Ammon's horn (tissue), 1 donor: ENCODE measurements around the gene ERCC6.

Experiments
- DNase-seq: peaks from one replicate; pipeline ENCODE4 v3.0.0-alpha.2; 2016; ENCODE audit warnings: low spot score

ERCC6 gene

DNA sequence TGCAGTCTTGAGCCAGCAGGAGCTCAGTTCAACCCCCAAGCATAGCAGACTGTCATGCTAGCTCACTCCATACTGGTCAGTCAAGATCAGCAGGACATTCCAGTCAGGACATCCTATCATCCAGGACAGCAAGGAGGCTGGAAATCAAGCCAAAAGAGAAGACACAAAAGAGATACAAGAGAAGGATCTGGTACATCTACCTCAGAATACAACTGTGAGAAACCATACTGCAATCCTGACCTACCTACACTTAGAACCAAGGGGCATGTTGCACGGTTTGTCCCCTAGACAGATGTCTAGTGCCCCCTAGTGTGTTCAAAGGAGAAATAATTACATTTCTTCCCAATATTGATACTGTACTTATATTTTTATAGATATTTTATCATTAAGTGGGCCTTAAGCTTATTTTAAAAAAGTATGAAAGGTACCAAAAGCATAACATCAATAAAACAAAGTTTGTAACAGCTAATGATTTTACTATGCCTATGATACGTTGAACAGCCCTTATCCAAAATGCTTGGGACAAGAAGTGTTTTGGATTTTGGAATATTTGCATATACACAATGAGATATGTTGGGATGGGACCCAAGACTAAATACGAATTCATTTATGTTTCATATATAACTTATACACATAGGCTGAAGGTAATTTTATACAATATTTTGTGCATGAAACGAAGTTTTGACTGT, 26.7 kb downstream of the ERCC6 start:
- DNase-seq: no peak

DNA sequence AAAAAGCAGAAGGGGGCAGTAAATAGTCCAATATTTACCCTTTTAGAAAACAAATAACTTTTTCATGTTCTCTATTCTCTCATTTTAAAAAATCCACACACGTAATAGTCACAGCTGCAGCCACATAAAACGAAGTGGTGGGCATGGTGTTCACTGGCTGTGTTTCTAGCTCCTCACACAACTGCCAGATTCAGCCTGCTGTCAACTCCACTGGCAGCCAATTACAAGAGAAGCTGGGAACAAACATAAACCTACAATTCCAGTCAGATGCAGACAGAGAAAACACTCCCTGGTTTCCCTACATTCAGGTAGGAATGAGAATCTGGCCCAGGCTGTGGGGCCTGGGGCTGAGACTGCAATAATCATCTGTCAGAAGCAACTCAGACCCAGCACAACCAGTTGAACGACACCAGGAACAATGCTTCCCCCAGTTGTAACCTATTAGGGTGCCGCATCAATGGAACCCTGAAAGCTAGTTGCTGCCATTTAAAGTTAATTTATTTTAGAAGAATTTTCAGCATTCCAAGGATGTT, 29.1 kb downstream of the ERCC6 start:
- DNase-seq: peak; percentile 68

DNA sequence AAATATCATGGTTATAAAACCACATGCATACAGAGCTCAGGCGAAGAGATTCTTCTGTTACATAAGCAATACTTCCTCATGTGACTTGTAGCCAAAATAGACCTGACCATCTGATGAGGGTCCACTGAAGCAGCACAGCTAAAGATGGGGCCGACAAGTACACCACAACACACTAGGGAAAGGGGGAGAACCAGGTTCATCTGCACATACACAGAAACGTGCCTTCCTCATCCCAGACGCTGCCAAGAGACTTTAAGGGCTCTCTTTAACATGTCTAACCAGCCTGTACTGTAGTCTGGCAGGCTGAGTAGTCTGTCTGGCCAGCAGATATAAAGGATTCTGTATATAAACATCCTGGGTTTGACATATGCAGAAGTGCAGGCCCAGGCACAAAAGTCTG, 30.3 kb downstream of the ERCC6 start:
- DNase-seq: no peak

DNA sequence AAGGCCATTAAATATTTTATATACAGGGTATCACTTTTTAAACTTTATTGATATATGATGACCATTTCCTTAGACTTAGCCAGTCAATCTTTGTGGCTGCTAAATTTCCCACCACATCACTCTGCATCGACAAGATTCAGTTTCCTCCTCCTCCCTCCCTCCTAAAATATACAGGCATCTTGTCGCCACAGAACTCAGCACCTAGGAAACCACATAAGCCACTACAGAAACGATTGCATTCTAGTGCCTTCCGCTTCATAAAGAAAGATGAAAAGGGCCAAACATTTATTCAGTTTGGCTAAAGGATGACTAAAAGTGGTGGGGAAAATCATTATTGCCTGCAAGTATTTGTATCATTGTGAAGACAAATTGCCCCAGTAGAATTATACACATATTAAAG, 30.7 kb downstream of the ERCC6 start:
- no peak for DNase-seq

DNA sequence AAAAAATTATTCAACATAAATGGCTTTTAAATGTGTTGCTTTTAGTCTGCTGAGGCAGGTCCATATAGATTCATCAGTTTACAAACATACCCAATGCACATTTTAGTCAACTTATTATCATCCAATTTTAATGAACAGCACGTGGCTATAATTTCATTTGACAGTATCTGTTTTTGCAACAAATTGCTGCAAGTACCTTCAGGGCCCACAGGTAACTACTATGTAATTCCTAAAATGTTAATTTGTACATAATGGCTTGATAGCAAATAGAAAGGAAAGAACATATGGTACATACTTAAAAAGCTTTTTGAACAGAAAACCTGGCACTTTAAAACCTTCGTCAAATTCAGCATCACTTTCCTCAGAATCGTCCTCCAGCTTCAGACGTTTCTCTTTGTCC, 33.3 kb downstream of the ERCC6 start:
- DNase-seq: no peak

DNA sequence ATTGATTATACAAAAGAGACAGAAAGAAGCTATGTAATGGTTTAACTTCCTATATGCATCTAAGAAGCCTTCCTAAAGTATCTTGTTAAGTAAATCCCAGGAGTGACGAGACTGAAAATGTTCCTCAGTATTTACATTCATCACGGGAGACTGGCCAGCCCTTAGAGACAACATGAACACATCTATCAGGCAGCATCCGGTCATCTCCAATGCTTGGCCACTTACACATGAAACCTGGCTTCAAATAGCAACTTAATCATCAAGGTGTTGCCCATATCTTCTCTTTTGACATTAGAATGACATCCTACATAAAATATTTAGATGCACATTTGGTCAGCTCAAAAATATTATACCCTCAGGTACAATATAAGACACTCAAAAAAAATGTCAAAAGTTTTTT, 33.8 kb downstream of the ERCC6 start:
- DNase-seq: no peak

DNA sequence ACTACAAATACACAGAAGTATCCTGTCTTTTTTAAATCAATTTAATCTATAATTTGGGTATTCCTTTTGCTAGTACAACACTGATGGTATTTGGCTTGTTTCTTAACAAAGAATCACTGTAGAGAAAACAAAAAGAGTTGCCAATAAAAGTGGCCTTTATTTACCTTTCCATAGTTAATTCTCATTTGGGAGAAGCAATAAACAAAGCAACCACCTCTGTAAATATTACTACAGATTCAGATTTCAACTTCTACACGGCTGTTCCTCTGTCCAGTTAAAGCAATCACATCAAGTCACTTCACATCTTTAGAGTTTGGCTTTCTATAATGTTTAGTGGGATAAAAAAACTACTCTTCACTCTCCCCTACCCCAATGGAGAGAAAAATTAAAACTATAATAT, 34.4 kb downstream of the ERCC6 start:
- no peak for DNase-seq

DNA sequence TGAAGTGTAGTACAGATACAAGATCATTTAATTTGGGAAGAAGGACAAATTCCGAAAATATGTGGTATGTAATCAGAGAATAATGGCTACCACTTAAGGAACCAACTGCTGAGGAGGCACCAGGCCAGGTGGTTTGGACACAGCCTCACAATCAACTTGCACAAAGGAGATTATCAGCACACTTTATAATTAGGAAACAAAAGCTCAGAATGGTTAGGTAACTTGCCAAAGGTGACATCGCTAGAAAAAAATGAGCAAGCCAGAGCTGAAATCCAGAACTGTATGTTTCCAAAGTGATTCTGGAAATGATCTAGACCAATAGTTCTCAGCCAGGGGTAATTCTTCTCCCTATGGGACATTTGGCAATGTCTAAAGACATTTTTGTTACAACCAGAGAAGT, 36.6 kb downstream of the ERCC6 start:
- DNase-seq: no peak

DNA sequence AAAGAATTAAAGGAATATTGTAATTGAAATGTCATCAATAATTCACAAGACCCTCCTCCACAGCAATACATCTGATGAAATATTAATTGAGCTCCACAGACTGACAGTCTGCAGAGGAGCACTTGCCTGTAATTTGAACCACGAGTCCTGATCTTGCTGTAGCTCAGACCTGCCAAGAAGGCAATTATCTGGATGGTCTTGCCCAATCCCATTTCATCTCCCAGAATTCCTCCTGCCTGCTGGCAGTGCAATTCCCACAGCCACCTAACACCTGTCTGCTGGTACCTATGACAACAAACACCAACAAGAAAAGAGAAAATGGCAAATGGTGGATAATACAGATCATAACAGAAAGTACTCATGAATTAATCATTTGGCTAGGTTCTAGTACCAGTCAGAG, 38.5 kb downstream of the ERCC6 start:
- DNase-seq: no peak

DNA sequence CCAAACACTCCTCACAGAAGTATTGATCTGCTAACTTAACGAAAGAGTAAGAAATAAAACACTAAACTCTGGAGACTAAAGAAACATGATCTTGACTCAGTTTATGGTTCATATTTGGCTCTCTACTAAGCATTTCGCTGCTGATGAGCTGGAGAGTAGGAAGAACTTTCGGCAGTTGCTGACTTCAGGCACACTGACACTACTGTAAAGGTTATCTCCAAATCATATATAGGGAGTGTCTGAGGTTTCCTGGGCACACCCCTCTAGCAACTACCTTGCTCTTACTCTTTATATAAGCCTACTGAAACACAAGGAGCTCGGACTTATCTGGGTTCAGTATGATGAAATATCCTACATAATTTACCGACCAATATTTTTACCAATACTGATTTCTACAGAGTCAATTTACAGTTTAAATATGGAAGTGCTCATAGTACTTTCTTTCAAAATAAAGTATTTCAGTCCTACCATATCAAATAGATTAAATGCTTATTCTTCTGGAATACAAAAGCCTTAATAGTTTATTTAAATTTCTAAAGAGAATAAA, 39.5 kb downstream of the ERCC6 start:
- DNase-seq: no peak

DNA sequence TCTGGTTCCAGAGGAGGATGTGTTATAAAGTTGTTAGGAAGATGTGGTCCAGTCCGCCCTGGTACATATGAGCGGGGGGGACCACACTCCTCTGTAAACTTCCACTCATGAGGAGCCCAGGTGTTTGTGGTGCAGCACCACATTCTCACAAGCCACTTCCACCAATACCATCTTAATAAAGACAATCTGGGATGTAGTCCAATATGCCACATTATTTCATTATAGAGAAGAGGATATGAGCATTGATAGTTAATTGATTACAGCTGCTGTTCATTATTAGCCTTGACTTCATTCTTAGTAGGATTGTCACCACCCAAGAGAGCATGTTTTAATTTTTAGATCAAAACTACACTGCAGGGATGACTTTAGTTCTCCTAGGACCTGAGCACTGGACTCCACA, 40.5 kb downstream of the ERCC6 start:
- DNase-seq: no peak

DNA sequence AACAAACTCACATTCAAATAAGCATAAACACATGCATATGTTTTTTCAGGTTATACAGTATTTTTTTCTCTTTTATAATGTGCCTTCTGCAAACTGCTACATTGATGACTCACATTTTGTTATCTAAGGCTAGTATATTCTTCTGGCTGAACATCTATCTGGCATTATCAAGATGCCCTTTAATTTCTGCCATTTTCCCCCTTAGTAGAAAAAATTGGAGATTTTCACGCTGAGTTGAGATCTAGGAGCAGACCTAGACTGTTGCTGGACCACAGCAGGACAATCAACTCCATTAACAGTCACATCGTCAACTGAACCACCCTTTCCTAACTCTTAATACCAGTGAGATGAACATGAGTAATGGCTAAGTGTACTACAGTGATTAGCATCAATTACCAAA, 41.6 kb downstream of the ERCC6 start:
- DNase-seq: no peak

DNA sequence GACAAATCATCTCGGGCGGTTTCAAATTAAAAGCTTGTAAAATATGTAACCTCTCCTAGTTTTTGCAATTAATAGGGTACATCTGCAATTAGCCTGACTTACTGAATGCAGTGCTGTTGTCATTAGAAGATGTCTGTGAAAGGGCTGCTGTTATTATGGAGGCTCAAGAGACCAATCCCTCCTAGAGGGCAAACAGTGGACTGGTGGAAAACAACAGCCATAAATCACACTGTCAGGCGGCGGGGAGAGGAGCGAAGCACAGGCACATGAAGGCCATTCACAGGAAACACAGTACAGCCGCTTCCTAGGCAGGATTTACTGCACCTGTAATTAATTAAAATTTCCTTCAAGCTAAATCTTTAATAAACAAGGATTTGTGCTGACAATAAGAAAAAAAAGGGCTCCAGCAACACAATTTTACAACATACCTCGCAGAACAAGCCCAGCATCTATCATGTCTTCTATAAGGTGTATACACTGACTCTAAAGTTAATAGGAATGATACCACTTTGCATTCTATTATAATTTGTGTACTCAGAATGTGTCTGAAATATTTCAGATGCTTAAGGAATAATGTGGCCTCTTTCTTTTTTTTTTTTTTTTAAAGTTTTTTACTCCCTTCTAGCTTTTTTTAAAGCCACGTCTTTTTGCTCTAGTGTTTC, 50.7 kb downstream of the ERCC6 start:
- DNase-seq: no peak

DNA sequence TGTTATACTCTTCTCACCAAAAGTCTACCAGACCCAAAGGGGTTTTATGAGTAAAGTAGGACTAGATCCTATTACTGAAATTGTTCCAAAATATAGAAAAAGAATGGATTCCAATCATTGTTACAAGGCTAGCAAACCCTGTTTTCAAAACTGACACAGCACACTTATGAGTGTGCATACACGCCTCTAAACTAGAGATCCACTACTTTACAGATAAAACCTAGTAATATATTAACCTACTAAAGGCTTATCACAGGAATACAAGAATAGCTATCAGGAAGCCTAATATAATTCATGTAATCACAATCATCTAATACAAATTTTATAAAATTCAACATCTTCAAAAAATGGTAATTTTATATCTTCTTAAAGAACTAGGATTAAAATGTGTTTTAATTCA, 52.2 kb downstream of the ERCC6 start:
- no peak for DNase-seq

DNA sequence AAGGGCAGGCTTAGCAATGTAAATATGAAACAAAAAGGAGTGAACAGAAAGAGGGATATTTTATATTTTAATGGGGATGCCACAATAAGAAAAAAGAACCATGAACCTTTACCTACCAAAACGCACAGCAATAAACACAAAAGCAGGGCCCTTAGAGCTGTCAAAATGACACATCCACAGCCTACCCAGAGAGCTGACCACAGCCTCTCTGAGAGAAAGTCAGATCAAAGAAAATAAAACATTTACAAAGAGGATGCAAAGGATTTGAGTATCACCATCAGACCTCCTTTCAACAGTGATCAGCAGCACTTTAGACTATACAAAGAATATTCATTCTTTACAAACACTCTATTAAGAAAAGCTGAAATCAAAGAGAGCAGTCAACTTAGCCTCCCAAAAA, 52.9 kb downstream of the ERCC6 start:
- DNase-seq: no peak

DNA sequence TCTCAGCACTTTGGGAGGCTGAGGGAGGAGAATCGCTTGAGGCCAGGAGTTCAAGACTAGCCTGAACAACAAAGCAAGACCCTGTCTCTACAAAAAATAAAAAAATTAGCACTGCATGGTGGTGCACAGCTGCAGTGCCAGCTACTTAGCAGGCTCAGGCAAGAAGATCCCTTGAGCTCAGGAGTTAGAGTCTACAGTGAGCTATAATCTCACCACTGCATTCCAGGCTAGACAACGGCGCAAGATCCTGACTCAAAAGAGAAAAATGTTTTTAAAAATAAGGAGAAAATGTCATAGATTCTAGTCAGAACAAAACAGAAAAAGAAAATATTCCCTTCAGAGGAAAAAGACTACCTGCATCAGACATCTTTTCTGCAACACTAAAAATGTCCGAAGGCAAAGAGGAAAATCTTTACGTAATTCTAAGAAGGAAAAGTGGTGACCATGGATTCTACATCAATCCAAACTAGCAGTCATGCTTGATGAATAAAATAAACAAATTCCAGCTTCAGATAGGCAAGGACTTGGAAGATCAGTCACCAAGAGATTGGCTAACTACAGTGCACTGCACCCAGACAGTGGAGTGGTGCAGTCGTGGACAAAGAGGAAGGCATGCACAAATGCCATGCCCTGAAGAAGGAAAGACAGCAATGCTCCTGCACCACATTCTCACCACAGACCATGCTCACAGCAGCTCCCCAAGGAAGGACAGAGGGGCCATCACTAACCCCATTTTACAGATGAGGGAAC, 54.3 kb downstream of the ERCC6 start:
- no peak for DNase-seq

DNA sequence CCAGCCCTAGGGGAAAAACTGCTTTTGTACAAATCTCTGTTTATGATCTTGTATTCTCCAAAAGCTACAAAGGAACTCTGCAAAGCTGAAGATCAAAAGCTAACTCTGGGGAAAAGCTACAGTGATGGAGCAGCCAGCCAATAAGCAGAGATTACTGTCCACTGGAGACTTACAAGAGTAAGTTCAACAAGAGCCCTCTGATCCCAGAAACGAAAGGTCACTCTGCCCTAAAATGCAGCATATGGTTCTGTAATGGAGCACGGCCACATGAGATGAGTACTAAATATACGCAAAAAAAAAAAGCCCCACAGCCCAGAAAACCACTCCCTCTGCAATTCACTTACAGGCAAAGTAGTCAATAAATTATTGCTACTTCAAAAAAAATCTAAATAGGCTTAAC, 60.1 kb downstream of the ERCC6 start:
- no peak for DNase-seq

DNA sequence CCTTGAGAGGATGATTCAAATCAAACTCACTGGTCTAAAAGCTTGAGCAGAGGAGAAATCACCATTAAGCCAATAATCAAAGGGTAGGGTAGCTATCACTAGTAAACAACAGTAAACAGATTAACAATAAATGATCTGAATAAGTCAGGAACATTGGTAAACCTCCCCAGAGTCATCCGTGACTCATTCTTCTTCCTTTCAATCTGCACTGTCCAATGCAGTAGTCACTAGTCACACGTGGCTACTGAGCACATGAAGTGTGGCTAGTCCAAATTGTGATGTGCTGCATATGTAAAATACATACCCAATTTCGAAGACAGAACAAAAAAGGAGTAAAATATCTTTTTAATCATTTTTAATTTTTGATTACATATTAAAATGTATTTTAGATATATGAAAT, 64.0 kb downstream of the ERCC6 start:
- DNase-seq: no peak

DNA sequence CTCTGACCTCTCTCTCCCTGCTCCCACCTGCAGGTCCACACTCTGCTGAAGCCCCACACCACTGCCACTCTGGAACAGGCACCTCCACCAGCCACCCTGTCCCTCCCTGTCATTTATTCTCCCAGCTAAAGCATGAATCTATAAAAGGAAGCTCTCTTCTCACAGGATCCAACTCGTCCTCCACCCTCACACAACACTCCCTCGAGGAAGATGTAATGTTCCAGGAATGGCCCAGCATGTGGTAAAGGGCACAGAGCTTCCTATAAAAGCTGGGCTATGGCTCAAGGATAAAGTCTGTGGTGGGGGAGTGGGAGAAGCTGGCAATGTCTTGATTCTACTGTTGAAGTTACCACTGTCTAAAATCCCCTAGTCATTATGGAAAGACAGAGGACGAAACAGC, 67.4 kb downstream of the ERCC6 start:
- DNase-seq: no peak

DNA sequence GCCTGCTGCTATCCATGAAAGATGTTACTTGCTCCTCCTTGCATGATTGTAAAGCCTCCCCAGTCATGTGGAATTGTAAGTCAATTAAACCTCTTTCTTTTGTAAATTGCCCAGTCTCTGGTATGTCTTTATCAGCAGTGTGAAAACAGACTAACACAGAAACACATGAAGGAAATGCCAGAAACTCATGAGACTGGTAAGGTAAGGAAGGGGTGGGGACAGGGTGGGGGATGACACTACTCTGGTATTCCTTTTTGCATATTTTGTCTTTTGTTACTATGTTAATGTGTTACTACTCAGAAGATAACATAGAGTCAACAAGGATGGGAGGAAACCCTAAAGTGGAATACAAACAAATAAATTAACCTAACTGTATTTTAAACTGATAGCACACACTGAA, 73.2 kb downstream of the ERCC6 start:
- no peak for DNase-seq
